H1 (cell line): ENCODE results near the gene HPS5. TPM values are rescaled to one million over a fixed set of nuclear protein-coding genes. Genes with fewer than 3 reads are reported as not detected.
A peak's percentile ranks its signal among the peaks of the same experiment; 100 is the strongest.

Experiments
- CTCF ChIA-PET: fragments of 300-600 bp; sonication (Branson Sonifier 250); formaldehyde crosslinking; loops from one replicate; lab custom pipeline; 2021; ENCODE audit not compliant: partially characterized antibody; lab: Charles Lee
- POLR2A ChIA-PET: fragments of 300-600 bp; sonication (Branson Sonifier 250); formaldehyde crosslinking; loops from one replicate; lab custom pipeline; 2021; ENCODE audit warnings: inconsistent platforms; ENCODE audit not compliant: partially characterized antibody; lab: Charles Lee
- DNase-seq, 2 experiments: peaks; one replicate each; pipeline versions ENCODE4 v3.0.0 to v3.0.0-alpha.2; 2010 to 2022; ENCODE audit warnings: low spot score in 2 of 2, low read depth in 1 of 2, mixed read lengths in 1 of 2
- FAIRE-seq: peaks from 2 replicates; lab custom pipeline; 2011; peaks lifted over from hg19 to GRCh38; lab: Jason Lieb, UNC
- H2AFZ ChIP-seq: 2 replicates; pipeline ENCODE4 v1.8.1; 2012; ENCODE audit warnings: low read length, inconsistent platforms
- H2AK5ac ChIP-seq: 2 replicates; pipeline ENCODE4 v1.6.1; 2013; ENCODE audit warnings: low read depth, low read length
- H2BK120ac ChIP-seq: replicated peaks from 2 replicates; pipeline ENCODE3; 2013; ENCODE audit warnings: low read depth, low read length, inconsistent platforms
- H2BK12ac ChIP-seq: 2 replicates; pipeline ENCODE4 v1.6.1; 2013; ENCODE audit warnings: low read depth, low read length
- H2BK15ac ChIP-seq: 2 replicates; pipeline ENCODE4 v1.6.1; 2013; ENCODE audit warnings: low read length
- H2BK20ac ChIP-seq: 2 replicates; pipeline ENCODE4 v1.6.1; 2013; ENCODE audit warnings: low read length
- H2BK5ac ChIP-seq: 2 replicates; pipeline ENCODE4 v1.6.1; 2013; ENCODE audit warnings: low read depth, low read length
- H3K14ac ChIP-seq: 2 replicates; pipeline ENCODE4 v1.6.1; 2013; ENCODE audit warnings: inconsistent platforms; ENCODE audit not compliant: insufficient read length
- H3K18ac ChIP-seq: 2 replicates; pipeline ENCODE4 v1.6.1; 2013; ENCODE audit warnings: low read length; ENCODE audit errors: extremely low read depth
- H3K23ac ChIP-seq: 2 replicates; pipeline ENCODE4 v1.6.1; 2013; ENCODE audit warnings: inconsistent platforms; ENCODE audit not compliant: insufficient read length
- H3K23me2 ChIP-seq: 2 replicates; pipeline ENCODE4 v1.6.1; 2013; ENCODE audit warnings: low read depth, low read length
- H3K27ac ChIP-seq: 2 replicates; pipeline ENCODE4 v1.6.1; 2011; ENCODE audit warnings: low read depth, low read length, inconsistent platforms
- H3K27me3 ChIP-seq, 4 experiments: replicated peaks in 1 of 4; 1 replicate in 1 of 4; 2 replicates in 3 of 4; pipeline versions ENCODE4 v1.6.1 to v1.8.1; 2011 to 2013; ENCODE audit warnings: low read length in 3 of 4, mild to moderate bottlenecking in 3 of 4, inconsistent platforms in 2 of 4, mixed read lengths in 2 of 4, moderate library complexity in 1 of 4; ENCODE audit not compliant: control insufficient read depth in 3 of 4, insufficient read depth in 3 of 4; ENCODE audit errors: extremely low read depth in 1 of 4
- H3K36me3 ChIP-seq, 4 experiments: 2 replicates each; pipeline versions ENCODE4 v1.6.1 to v1.8.1; 2011 to 2013; ENCODE audit warnings: mild to moderate bottlenecking in 4 of 4, low read length in 3 of 4, moderate library complexity in 2 of 4, control low read depth in 1 of 4, inconsistent platforms in 1 of 4; ENCODE audit not compliant: insufficient read depth in 4 of 4, control insufficient read depth in 2 of 4
- H3K4ac ChIP-seq: replicated peaks from 2 replicates; pipeline ENCODE3; 2013; ENCODE audit warnings: low read length, low read depth, mixed read lengths, inconsistent platforms; ENCODE audit not compliant: insufficient read length
- H3K4me1 ChIP-seq, 4 experiments: replicated peaks in 1 of 4; 1 replicate in 1 of 4; 2 replicates in 3 of 4; pipeline versions ENCODE4 v1.6.1 to v1.8.1; 2011 to 2013; ENCODE audit warnings: low read length in 3 of 4, inconsistent platforms in 2 of 4, mixed read lengths in 1 of 4; ENCODE audit not compliant: insufficient read depth in 4 of 4, control insufficient read depth in 3 of 4
- H3K4me2 ChIP-seq, 2 experiments: 2 replicates each; pipeline versions ENCODE4 v1.6.1 to v1.8.1; 2011 to 2013; ENCODE audit warnings: low read depth in 2 of 2, low read length in 2 of 2, control low read depth in 1 of 2, inconsistent platforms in 1 of 2, mild to moderate bottlenecking in 1 of 2; ENCODE audit not compliant: insufficient read depth in 1 of 2
- H3K4me3 ChIP-seq, 4 experiments: fragments of 200-600, 300-600 bp in 1 of 4; sonication (generic), shearing (Covaris generic), sonication (Bioruptor Twin) in 1 of 4; 2 replicates each; pipeline versions ENCODE4 v1.5.1 to v1.8.1; 2011 to 2016; ENCODE audit warnings: low read length in 4 of 4, low read depth in 3 of 4, control low read depth in 2 of 4, inconsistent platforms in 2 of 4, mild to moderate bottlenecking in 2 of 4, mixed read lengths in 1 of 4, moderate library complexity in 1 of 4; ENCODE audit not compliant: insufficient read depth in 2 of 4; ENCODE audit errors: extremely low read depth in 1 of 4
- H3K56ac ChIP-seq: replicated peaks from 2 replicates; pipeline ENCODE3; 2013; ENCODE audit warnings: low read depth, mild to moderate bottlenecking, mixed read lengths, low read length, inconsistent platforms; ENCODE audit not compliant: insufficient read length
- H3K79me1 ChIP-seq: 2 replicates; pipeline ENCODE4 v1.6.1; 2013; ENCODE audit warnings: low read depth, low read length, control low read depth
- H3K79me2 ChIP-seq, 2 experiments: 2 replicates each; pipeline versions ENCODE4 v1.6.1 to v1.8.1; 2012 to 2013; ENCODE audit warnings: low read length in 2 of 2, mild to moderate bottlenecking in 2 of 2, inconsistent platforms in 1 of 2; ENCODE audit not compliant: insufficient read depth in 2 of 2, control insufficient read depth in 1 of 2
- H3K9ac ChIP-seq, 4 experiments: replicated peaks in 1 of 4; 1 replicate in 1 of 4; 2 replicates in 3 of 4; pipeline versions ENCODE4 v1.6.1 to v1.8.1; 2011 to 2013; ENCODE audit warnings: low read depth in 3 of 4, low read length in 3 of 4, control low read depth in 2 of 4, mild to moderate bottlenecking in 2 of 4, moderate library complexity in 2 of 4, inconsistent platforms in 1 of 4; ENCODE audit errors: extremely low read depth in 1 of 4
- H3K9me3 ChIP-seq, 2 experiments: 2 replicates each; pipeline versions ENCODE4 v1.6.1 to v1.8.1; 2012 to 2013; ENCODE audit warnings: mild to moderate bottlenecking in 2 of 2, moderate library complexity in 2 of 2, control low read depth in 1 of 2, inconsistent platforms in 1 of 2, low read depth in 1 of 2, low read length in 1 of 2, mixed read lengths in 1 of 2; ENCODE audit not compliant: insufficient read depth in 2 of 2
- H4K20me1 ChIP-seq, 2 experiments: replicated peaks in 1 of 2; 2 replicates each; pipeline versions ENCODE3 to v1.8.1; 2011 to 2013; ENCODE audit warnings: inconsistent platforms in 2 of 2, low read length in 2 of 2, mild to moderate bottlenecking in 1 of 2; ENCODE audit not compliant: insufficient read depth in 2 of 2, control insufficient read depth in 1 of 2
- H4K5ac ChIP-seq: 2 replicates; pipeline ENCODE4 v1.6.1; 2013; ENCODE audit warnings: low read length, low read depth, mixed read lengths, inconsistent platforms; ENCODE audit not compliant: insufficient read length
- H4K8ac ChIP-seq: 2 replicates; pipeline ENCODE4 v1.8.0; 2013; ENCODE audit warnings: mild to moderate bottlenecking, moderate library complexity, low read length, inconsistent platforms; ENCODE audit not compliant: insufficient read depth; ENCODE audit errors: extremely low read depth
- H4K91ac ChIP-seq: replicated peaks from 2 replicates; pipeline ENCODE3; 2013; ENCODE audit warnings: low read length, mixed read lengths, inconsistent platforms; ENCODE audit not compliant: insufficient read length
- CREB1 ChIP-seq: IDR thresholded peaks from 2 replicates; pipeline ENCODE4 v1.6.1; 2012; ENCODE audit warnings: inconsistent platforms
- CTBP2 ChIP-seq: IDR thresholded peaks from 2 replicates; pipeline ENCODE4 v1.7.0; 2011; ENCODE audit warnings: borderline replicate concordance, mild to moderate bottlenecking, moderate library complexity, mixed read lengths, low read length; ENCODE audit not compliant: insufficient read depth, insufficient read length
- GTF2F1 ChIP-seq: IDR thresholded peaks from 2 replicates; pipeline ENCODE4 v1.6.1; 2012; ENCODE audit warnings: low read depth, low read length, improper control_type of control experiment, borderline replicate concordance
- KDM4A ChIP-seq: IDR thresholded peaks from one replicate; pipeline ENCODE4 v1.7.1; 2012; ENCODE audit warnings: low read depth, mild to moderate bottlenecking, moderate library complexity, low read length, inconsistent platforms; ENCODE audit not compliant: severe bottlenecking
- SAP30 ChIP-seq: fragments of 300-600 bp; sonication (generic); IDR thresholded peaks from 2 replicates; pipeline ENCODE4 v1.7.1; 2012; ENCODE audit warnings: low read length, moderate library complexity, mild to moderate bottlenecking, inconsistent platforms; ENCODE audit not compliant: insufficient read depth, insufficient replicate concordance
- TBP ChIP-seq: IDR thresholded peaks from 2 replicates; pipeline ENCODE4 v1.6.1; 2011; ENCODE audit warnings: low read depth, low read length, improper control_type of control experiment
- TEAD4 ChIP-seq: IDR thresholded peaks from 2 replicates; pipeline ENCODE4 v1.6.1; 2012; ENCODE audit warnings: low read depth, low read length, inconsistent platforms, mixed read lengths
- YY1 ChIP-seq: IDR thresholded peaks from 2 replicates; pipeline ENCODE4 v1.6.1; 2011; ENCODE audit warnings: low read depth, mild to moderate bottlenecking, low read length
- WGBS, 2 experiments: shearing (Covaris generic) in 1 of 2; methylation state at CpG; one replicate each; pipeline versions ENCODE4 v1.1.6 to v1.1.7; 2013 to 2015; ENCODE audit warnings: low lambda C conversion rate in 2 of 2, mixed read lengths in 2 of 2, inconsistent platforms in 1 of 2, low coverage in 1 of 2, missing lambda C conversion rate in 1 of 2; ENCODE audit not compliant: insufficient replicate concordance in 2 of 2, insufficient coverage in 1 of 2, insufficient read length in 1 of 2; ENCODE audit errors: extremely low coverage in 1 of 2, missing lambda C conversion rate in 1 of 2; 5-methylcytosine and 5-hydroxymethylcytosine counted together
- polyA plus RNA-seq, 7 experiments: library from polyadenylated mRNA; depleted of rRNA in 3 of 7; stranded (reverse) in 5 of 7; unstranded in 2 of 7; fragments of >200 nt in 5 of 7; fragments of 200-250 nt in 2 of 7; gene quantifications; 1 replicate in 5 of 7; 2 replicates in 1 of 7; 4 replicates in 1 of 7; pipeline versions ENCODE4 v1.2.1 to v1.2.3, GENCODE V29; 2011 to 2013; ENCODE audit warnings: missing spikeins in 2 of 7, mixed read lengths in 2 of 7
- total RNA-seq: library from RNA; stranded (reverse); fragmentation: NEBNext Ultra II Directional; extraction: Animal tissue kit (Norgen Biotek cat#: 25700); gene quantifications from 2 replicates; pipeline ENCODE4 v1.2.1, GENCODE V29; 2021

HPS5 gene
- total and polyA plus RNA-seq, 2 of the 8 experiments (the other 6 are each of a cell fraction or from before 2014, with no cell fraction given): 5.0 to 18.5 TPM

DNA sequence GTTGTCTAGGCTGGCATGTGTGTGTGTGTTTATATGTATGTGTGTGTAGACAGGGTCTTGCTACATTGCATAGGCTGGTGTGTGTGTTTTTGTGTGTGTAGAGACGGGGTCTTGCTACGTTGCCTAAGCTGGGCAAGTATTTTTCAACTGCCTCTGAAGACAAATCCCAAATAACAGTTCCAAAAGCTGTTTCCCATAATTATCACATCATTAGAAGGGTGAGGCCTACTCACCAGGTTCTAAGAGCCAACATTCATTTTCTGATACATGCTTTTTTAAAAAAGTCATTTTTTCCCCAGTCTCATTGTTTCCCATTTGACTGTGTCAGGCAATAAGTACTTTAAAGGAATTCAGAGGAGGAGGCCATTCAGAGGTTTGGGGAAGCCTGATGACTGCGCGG, 33.0 kb downstream of the HPS5 start:
- ChIA-PET POLR2A (interaction anchor here (0.7 kb wide), 1 partner anchor 104 kb away, joined by 5 read pairs; no protein-coding TSS in a partner anchor), CTCF (interaction anchor here (0.8 to 3.3 kb wide), 4 partner anchors 8 to 173 kb away, joined by 3 to 10 read pairs (median 6); no protein-coding TSS in a partner anchor)
- DNase-seq (no peak), FAIRE-seq (no peak)
- no peak overlapping the region for H2BK5ac ChIP-seq
- H3K4ac ChIP-seq: no peak overlapping the region
- peaks cover 0 to 5% of the 10 kb centered on the region in 2 experiments for H4K20me1 ChIP-seq
- H3K79me2 ChIP-seq: no peaks in the 10 kb centered on the region
- H3K23me2 ChIP-seq: no peaks in the 10 kb centered on the region
- H3K23ac ChIP-seq: no peak overlapping the region
- no peaks in the 10 kb centered on the region for H3K9me3 ChIP-seq
- H2AFZ ChIP-seq: no peak overlapping the region
- no peak overlapping the region for H3K4me2 ChIP-seq
- H2BK20ac ChIP-seq: no peak overlapping the region
- H2BK15ac ChIP-seq: no peak overlapping the region
- no peak overlapping the region for H4K5ac ChIP-seq
- no peaks in the 10 kb centered on the region for H3K27me3 ChIP-seq
- TF ChIP-seq CTBP2 (no peak), TEAD4 (no peak), GTF2F1 (no peak), TBP (no peak), CREB1 (no peak), YY1 (no peak), KDM4A (no peak), SAP30 (no peak)
- H3K56ac ChIP-seq: no peak overlapping the region
- H3K4me1 ChIP-seq: no peaks in the 10 kb centered on the region
- H3K79me1 ChIP-seq: no peaks in the 10 kb centered on the region
- 0 out of 7 replicates have a peak overlapping the region, but pooled peaks of 1 of the 4 experiments have one; percentile 28 for H3K9ac ChIP-seq
- H4K8ac ChIP-seq: no peak overlapping the region
- H3K36me3 ChIP-seq: peaks cover 6 to 66% (median 47%) of the 10 kb centered on the region in 4 experiments; a peak in 7 of 8 replicates
- no peak overlapping the region for H3K18ac ChIP-seq
- no peak overlapping the region for H2BK12ac ChIP-seq
- H3K14ac ChIP-seq: no peak overlapping the region
- no peak overlapping the region for H2AK5ac ChIP-seq
- H4K91ac ChIP-seq: no peak overlapping the region
- no peak overlapping the region for H3K4me3 ChIP-seq
- H2BK120ac ChIP-seq: no peak overlapping the region
- H3K27ac ChIP-seq: no peak overlapping the region
- 96% methylated on average over 4 of the region's 4 CpGs; no CpG with 5 or more reads in 1 of the 2 experiments for WGBS, 2 experiments
